HG02571 (cell line): ENCODE data around the gene COQ4.
A peak's percentile ranks its signal among the peaks of the same experiment; 100 is the strongest.

Source experiments
- ATAC-seq: cut with Tn5 transposase; IDR thresholded peaks from one replicate; pipeline ENCODE4 v1.9.1; 2021; ENCODE audit warnings: mild to moderate bottlenecking, moderate library complexity; ENCODE audit not compliant: unreplicated experiment

The COQ4 gene

DNA sequence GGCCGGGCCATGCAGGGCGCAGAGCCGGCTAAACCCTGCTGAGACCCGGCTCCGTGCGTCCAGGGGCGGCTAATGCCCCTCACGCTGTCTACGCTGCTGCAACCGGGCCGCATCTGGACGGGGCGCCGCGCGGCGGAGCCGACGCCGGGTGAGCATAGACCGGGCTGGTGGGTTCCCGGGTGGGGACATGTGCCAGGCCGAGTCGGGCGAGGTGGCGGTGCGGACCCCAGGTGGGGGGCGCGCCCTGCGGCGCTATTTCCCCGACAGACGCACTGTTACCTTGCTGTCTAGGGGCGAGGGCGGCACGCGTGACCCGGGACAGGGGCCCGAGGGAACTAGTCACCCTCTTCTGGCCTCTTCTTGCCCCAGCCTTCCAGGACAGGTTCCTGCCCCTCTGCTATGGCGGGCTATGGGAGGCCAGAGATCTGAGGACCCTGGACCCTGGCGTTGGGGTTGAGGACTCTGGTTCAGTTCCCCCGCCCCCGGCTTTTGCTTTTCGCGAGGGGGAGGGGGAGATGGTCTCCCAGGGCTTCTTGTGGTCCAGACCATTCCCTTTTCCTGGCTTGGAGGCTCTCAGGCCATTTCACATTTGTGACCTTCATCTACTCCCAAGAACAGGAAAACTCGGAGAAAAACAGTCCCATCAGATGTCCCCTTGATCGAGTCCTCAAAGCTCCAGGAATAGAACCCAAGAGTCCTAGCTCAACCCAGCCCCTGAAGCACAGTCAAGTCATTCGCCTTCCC is 18.2 kb downstream of the COQ4 start:
- ATAC-seq, result peak; percentile 14

DNA sequence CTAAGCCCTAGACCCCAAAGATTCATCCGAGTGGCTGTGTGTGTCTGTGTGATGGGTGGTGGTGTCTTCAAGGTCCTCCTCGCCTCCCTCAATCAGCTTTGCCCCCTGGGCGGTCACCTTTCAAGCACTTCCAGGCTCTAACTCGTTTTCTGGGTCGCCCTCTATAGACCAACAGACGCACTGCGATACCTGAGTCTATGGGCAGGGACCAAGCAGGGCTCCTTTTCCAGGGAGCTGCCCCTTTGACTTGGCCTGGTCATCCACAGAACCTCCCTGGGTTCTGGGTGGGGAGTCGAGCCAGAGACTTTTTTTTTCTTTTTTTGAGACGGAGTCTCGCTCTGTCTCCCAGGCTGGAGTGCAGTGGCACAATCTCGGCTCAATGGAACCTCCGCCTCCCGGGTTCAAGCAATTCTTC is 18.8 kb downstream of the COQ4 start:
- ATAC-seq, result no peak

DNA sequence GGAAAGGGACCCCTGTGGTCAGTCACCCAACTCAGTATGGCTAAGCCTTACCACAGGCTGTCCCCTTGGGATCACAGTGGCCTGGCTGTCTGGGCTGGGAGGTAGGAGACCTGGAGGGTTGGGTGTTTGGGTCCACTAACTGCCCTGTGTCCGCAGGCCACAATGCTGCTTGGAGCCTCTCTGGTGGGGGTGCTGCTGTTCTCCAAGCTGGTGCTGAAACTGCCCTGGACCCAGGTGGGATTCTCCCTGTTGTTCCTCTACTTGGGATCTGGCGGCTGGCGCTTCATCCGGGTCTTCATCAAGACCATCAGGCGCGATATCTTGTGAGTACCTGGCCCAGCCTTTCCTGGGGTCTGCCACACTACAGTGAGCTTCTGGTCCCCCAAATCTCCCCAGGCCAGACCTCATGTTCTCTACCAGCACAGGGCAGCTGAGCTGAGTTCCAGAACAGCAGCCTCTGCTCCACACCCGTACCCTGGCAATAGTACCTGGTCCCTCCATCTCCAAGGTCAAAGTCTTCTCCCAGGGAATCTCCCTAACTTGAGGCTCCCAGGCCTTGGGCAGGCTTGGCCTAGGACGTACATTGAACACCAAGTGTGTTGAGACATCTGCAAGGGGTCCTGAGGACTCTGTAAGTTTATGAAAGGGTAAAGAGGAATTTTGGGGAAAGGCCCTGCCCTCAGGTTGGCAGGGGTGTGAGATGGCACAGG is 20.5 kb downstream of the COQ4 start:
- ATAC-seq, result no peak

DNA sequence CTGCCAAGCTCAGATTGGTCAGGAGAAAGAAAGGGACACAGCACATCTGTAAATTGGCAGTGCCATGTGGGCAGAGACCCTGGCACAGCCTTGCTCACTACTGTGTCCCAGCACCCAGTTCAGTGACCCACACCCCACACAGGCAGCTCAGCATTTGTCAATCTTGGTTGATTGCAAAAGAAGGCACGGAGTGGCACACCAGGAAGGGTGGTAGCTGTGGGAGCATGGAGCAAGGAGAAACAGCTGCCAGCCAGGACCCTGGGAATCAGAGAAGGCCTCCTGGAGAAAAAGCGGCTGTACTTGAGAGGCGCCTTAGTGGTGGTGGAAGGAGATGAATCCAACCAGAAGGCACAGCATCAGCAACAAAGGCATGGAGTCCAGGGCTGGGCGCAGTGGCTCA is 21.2 kb downstream of the COQ4 start:
- no peak for ATAC-seq

DNA sequence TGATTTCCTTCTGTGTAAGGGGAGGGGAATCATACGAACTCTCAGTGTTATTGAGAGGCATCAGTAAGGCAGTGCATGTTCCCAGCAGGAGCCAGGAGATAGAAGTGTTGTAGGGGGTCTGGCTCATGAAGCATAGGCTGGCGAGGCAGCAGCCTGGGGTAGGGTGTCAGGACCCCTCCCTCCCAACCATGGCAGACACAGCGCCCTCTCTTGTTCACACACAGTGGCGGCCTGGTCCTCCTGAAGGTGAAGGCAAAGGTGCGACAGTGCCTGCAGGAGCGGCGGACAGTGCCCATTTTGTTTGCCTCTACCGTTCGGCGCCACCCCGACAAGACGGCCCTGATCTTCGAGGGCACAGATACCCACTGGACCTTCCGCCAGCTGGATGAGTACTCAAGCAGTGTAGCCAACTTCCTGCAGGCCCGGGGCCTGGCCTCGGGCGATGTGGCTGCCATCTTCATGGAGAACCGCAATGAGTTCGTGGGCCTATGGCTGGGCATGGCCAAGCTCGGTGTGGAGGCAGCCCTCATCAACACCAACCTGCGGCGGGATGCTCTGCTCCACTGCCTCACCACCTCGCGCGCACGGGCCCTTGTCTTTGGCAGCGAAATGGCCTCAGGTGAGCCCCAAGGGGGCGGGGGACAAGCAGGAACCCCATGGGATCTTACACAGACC is 22.4 kb downstream of the COQ4 start:
- no peak for ATAC-seq

DNA sequence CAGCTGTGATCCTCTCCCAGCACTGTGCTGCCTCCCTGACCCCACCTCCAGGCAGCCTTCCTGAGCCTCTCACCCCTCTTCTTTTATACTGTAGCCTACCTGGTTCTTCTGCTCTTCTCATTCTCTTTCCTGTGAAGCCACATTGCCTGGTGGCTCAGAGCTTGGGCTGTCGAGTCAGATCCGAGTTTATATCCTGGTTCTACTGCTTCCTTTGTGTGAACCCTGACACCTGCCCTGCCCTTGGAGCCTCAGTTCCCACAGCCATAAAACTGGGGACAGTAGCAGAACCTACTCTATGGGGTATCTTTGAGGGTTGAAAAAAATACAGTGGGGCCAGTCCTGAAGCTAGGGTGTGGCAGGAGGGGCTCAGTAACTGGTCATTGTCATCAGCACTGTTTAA is 26.5 kb downstream of the COQ4 start:
- no peak for ATAC-seq

DNA sequence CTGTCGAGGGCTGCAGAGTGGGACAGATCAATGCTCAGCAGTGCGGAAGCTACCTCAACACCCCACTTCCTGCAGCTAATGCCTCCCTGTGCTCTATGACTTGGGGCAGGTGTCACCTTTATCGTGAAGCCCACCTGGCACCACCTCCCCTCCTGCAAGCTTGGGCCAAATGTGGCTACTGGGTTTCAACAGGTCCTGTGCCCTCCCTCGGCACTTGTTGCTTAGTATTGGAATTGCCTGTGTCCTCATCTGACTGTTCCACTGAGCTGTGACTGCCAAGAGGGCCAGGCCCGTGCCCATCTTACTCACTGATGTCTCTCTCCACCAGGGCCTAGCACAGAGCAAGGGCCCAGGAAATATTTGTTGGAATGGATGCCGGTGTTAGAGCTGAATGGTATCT is 27.1 kb downstream of the COQ4 start:
- no peak for ATAC-seq

DNA sequence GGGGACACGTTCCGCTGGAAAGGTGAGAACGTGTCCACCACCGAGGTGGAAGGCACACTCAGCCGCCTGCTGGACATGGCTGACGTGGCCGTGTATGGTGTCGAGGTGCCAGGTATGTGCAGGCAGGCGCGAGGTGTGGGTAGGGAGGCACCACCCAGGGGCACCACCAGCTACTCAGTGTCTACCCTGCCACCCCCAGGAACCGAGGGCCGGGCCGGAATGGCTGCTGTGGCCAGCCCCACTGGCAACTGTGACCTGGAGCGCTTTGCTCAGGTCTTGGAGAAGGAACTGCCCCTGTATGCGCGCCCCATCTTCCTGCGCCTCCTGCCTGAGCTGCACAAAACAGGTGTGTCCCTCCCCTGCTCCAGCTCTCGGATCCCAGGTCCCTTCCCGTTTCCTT is 32.8 kb downstream of the COQ4 start:
- ATAC-seq, result no peak

DNA sequence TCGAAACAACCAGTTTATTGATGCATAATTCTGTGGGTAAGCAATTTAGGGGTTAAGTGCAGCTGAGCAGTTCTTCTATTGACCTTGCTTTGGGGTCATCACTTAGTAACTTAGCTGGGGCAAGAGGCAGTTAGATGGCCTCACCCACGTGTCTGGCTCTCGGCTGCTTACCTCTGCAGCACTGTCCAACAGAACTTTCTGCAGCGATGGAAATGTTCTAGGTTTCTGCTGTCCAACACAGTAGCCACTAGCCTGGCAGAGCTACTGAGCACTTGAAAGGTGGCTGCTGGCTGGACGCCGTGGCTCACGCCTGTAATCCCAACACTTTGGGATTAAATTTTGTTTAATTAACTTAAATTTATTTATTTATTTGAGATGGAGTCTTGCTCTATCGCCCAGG is 35.5 kb downstream of the COQ4 start:
- no peak for ATAC-seq

DNA sequence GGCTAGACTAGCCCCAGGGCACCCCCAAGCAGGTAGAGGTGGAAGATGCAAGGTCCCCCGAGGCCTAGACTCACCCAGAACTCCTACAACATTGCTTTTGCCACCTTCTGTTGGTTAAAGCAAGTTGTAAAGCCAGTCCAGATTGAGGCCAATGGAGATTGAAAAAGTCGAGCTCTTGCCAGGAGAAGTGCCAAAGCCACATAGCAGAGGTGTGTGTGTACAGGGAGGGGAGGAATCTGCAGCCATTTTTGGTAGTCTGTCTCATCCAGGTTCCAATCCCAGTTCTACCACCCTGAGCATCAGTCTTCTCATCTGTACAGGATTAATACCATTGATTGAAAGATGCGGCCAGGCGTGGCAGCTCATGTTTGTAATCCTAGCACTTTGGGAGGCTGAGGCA is 36.2 kb downstream of the COQ4 start:
- no peak for ATAC-seq

DNA sequence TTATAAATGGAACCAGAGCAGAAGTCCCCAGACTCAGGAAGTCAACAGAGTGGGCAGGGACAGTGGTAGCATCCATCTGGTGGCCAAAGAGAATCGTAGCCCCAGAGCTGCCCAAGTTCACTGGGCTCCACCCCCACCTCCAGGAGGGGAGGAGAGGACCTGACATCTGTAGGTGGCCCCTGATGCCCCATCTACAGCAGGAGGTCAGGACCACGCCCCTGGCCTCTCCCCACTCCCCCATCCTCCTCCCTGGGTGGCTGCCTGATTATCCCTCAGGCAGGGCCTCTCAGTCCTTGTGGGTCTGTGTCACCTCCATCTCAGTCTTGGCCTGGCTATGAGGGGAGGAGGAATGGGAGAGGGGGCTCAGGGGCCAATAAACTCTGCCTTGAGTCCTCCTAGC is 38.2 kb downstream of the COQ4 start:
- ATAC-seq, result no peak

DNA sequence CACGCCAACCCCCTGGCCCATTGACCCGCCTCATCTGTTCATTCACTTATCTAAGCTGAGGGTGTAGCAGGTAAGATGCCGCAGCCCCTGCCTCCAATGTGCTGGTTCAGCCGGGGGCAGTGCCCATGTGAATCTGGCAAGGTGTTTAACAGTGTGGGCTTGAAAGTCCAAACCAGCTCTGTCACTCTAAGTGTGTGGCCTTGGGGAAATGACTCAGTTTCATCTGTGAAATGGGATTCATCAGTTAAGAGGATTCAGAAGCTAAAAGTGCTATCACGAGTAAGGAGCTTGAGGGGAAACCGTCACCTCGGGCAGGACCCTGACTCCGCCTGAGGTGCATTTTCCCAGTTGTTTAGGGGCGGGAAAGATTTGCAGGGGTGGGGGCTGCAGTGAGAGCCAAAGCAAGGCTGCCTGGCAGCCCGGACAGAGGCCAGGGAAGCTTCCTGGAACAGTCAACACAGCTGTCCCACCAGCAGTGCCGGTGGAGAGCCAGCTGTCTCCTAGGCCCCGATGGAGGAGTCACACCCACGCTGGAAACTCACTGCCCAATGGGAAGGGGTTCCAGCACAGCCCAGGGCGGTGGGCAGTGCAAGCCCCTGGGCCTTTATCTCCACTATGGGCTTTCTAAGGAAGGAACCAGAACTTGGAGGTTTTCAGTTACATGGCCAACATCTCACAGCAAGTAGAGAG is 38.8 kb downstream of the COQ4 start:
- no peak for ATAC-seq

DNA sequence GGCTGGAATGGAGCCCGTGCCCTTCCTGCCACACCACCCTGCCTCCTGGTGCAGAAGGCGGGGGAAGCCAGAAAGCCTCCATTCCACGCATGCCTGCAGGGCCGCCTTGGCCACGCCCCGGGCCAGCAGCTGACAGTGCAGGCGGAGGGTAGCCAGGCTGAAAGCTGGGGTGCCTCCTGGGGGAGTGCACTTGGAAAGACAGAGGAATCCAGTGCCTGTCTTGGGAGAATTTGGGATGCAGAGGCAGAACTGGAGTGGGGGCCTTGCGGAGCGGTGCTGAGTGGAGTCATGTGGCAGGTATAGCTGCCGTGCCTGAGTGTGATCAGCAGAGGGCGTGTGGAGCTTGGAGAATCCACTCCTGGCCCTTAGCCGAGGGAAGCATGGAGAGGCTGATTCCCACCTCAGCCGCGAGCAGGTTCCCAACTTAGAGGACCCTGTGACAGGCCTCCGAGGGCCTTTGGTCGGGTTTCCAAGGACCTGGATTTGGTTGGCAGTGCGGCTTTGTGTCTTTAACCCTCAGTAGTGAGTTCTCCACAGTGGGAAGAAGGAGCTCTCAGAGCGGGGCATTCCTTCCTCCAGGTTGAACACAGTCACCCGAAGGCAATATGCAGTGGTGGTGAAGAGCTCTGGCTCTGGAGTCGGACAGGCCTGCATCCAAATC is 39.5 kb downstream of the COQ4 start:
- ATAC-seq, result peak; percentile 55

DNA sequence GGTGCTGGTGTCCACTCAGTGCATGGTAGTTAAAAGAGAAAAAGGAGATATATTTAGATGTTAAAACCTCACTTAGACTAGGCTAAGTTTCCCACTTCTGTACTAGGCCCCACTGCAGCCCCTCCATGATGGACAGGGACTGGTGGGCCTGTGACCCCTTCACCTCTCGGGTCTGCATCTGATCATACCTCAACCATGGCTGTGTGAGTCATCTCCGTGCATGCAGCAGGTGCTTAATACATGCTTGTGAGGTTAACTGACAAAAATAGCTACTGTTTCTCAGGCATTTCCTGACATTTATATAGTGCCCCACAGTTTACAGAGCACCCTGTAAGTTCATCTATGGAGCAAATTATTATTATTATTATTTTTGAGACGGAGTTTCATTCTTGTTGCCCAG is 40.1 kb downstream of the COQ4 start:
- ATAC-seq, result no peak

DNA sequence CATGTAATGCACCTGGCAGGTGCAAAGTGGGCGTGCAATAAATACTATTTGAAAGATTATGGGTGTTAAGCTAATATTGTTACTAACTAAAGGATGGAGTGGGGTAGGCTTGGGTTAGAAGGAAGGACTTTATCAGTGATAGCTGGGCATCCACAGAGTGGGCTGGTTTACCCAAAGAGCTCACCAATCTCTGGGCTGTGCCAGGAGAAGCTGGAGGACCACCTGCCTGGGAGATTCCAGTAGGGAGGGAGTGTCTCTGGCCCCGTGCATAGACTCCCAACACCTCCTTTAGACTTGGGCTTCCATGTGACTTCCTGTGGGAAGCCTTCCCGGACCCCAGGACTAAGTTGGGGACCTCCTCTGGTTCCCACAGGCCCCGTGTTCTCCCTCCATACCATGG is 42.9 kb downstream of the COQ4 start:
- no peak for ATAC-seq

DNA sequence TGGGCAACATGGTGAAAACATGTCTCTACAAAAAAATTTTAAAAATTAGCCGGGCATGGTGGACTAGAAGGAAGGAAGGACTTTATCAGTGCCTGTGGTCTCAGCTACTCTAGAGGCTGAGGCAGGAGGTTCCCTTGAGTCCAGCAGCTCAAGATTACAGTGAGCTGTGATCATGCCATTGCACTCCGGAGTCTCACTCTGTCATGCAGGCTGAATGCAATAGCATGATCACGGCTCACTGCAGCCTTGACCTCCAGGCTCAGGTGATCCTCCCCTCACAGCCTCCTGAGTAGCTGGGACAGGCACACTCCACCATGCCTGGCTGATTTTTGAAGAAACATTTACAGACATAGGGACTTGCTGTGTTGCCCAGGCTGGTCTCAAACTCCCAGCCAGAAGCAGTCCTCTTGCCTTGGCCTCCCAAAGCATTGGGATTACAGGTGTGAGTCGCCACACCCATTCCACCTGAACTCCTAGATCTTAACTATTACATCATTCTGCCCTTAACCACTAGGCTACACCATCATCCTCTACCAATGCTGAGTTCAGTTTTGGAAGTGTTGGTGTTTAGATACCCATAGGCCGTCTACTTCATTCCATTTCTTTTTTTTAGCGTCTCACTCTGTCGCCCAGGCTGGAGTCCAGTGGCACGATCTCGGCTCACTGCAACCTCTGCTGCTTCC is 46.5 kb downstream of the COQ4 start:
- ATAC-seq, result no peak

DNA sequence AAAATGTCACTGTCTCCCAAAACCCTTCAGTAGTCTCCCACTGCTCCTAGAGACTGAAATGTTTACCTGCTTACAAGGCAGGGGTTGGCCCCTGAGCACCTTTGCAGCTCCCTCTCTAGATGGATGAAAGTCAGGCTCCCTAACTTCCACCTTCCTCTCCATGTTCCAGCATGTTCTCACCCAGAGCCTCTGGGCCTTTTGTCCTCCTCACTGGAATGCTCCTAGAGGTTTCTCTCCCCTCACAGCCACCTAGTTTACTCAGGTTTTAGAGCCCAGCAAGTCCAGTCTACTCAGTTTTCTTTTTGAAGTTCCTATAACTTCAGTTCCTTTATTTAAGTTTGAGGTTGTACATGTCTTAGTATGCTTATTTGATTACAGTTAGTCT is 47.7 kb downstream of the COQ4 start:
- no peak for ATAC-seq

DNA sequence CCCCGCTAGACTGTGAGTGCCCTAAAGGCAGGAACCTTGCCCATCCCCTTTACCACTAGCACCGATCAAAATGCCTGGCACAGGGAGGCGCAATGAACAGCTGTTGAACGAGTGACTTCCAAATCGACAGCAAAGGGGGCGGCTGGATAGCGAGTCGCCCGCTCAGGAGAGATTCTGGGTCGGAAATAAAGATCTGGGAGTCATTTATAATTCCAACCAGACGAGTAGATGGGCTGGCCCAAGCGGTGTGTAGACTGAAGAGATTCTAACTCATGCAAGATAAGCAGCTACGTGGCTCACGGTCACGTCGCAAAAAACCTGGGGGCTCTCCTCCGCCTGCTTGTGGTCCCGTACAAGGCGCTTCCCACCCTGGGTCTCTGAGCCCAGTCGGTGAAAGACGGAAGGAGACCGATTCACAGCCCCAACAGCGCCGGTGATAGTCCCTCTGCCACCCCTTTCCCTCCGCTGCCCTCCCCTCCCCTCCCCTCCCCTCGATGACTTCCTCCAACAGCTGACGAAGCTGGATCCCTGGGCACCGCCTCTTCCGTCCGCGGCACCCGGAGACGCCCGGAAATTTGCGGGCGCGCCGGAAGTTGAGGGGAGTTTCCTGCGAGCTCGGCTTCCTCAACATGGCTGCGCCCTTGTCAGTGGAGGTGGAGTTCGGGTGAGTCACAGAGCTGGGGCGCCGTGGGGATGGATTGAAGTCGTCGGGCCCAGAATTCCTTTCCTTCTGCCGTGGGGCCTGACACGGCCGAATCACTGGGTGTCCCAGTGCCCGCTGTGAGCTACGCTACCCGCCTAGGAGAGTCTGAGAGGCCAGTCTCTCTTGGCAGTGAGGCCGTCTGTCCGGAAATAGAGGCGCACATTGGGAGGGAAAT is 48.4 kb downstream of the COQ4 start, which contains the start of gene URM1:
Gene URM1 (plus strand): TSS at position 623 of the 878 bp plus-strand sequence. CDS start 7 bp downstream, at position 630.
- peak; percentile 82 for ATAC-seq

DNA sequence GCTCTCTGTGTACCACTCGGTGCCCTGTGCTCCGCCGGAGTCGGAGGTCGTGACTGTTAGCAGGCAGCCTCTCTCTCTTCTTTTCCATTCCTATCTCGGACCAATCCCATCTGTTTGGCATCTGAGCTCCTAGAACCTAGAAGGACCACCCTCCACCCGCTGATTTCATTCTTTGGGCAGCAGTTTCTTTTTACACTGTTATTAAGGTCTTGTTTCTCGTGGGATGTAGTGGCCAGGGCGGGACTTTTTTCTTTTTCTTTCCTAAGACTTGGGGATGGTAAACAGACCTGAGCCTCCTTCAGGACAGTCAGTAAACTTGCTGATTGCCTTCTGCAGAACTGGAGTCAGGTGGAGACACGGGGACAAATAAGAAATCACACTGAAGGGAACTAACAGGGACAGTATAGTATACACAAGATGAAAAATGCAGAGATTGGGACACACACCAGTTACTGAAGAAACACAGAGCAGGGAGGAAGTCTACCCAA is 49.0 kb downstream of the COQ4 start:
- ATAC-seq, result no peak
